ENCODE results near the gene IL1RAPL2.
"Not testable (repeated sequence)": the region's sequence is repeated elsewhere in the genome, so short reads cannot be mapped to it uniquely, and the experiment has no call there.

Gene IL1RAPL2

GRCh38 chrX:104677517-104677916 is 111.5 kb downstream of the IL1RAPL2 start:
- DNase-seq = not testable (repeated sequence)

GRCh38 chrX:104679175-104679574 is 113.2 kb downstream of the IL1RAPL2 start:
- DNase-seq = no peak

- no peak for DNase-seq
Measured at GRCh38 chrX:104681214-104681613, 115.2 kb downstream of the IL1RAPL2 start.

GRCh38 chrX:104684077-104684476 is 118.1 kb downstream of the IL1RAPL2 start:
- DNase-seq = no peak

- no peak for DNase-seq
Measured at GRCh38 chrX:104695593-104695992, 129.6 kb downstream of the IL1RAPL2 start.

GRCh38 chrX:104696667-104697066 is 130.7 kb downstream of the IL1RAPL2 start:
- no peak for DNase-seq

- no peak for DNase-seq
Measured at GRCh38 chrX:104697294-104697693, 131.3 kb downstream of the IL1RAPL2 start.

GRCh38 chrX:104707042-104707441 is 141.0 kb downstream of the IL1RAPL2 start:
- no peak for DNase-seq

- no peak for DNase-seq
Measured at GRCh38 chrX:104707572-104707971, 141.6 kb downstream of the IL1RAPL2 start.

- DNase-seq = no peak
Measured at GRCh38 chrX:104712515-104712914, 146.5 kb downstream of the IL1RAPL2 start.

GRCh38 chrX:104721854-104722253 is 155.9 kb downstream of the IL1RAPL2 start:
- DNase-seq = no peak

- DNase-seq = no peak
Measured at GRCh38 chrX:104728456-104728855, 162.5 kb downstream of the IL1RAPL2 start.

- DNase-seq = no peak
Measured at GRCh38 chrX:104742355-104742754, 176.4 kb downstream of the IL1RAPL2 start.

- no peak for DNase-seq
Measured at GRCh38 chrX:104745152-104745551, 179.2 kb downstream of the IL1RAPL2 start.

GRCh38 chrX:104749951-104750610 is 184.1 kb downstream of the IL1RAPL2 start:
- no peak for DNase-seq

- DNase-seq = no peak
Measured at GRCh38 chrX:104762641-104763040, 196.6 kb downstream of the IL1RAPL2 start.

- DNase-seq = no peak
Measured at GRCh38 chrX:104789784-104790183, 223.8 kb downstream of the IL1RAPL2 start.

- DNase-seq = no peak
Measured at GRCh38 chrX:104795804-104796203, 229.8 kb downstream of the IL1RAPL2 start.

- DNase-seq = no peak
Measured at GRCh38 chrX:104803219-104803618, 237.2 kb downstream of the IL1RAPL2 start.

GRCh38 chrX:104806346-104806745 is 240.3 kb downstream of the IL1RAPL2 start:
- no peak for DNase-seq

GRCh38 chrX:104833401-104833800 is 267.4 kb downstream of the IL1RAPL2 start:
- no peak for DNase-seq

- DNase-seq = no peak
Measured at GRCh38 chrX:104842646-104843045, 276.6 kb downstream of the IL1RAPL2 start.

- no peak for DNase-seq
Measured at GRCh38 chrX:104852241-104852640, 286.2 kb downstream of the IL1RAPL2 start.

GRCh38 chrX:104854188-104854587 is 288.2 kb downstream of the IL1RAPL2 start:
- no peak for DNase-seq

- no peak for DNase-seq
Measured at GRCh38 chrX:104854790-104855340, 288.9 kb downstream of the IL1RAPL2 start.
